G401.6 (cell line): ENCODE results near the gene SNCG.
"Not testable (repeated sequence)": the region's sequence is repeated elsewhere in the genome, so short reads cannot be mapped to it uniquely, and the experiment has no call there.

Experiments
- FAIRE-seq: peaks from 2 replicates; lab custom pipeline; 2012; peaks lifted over from hg19 to GRCh38; lab: Jason Lieb, UNC

Gene SNCG

DNA sequence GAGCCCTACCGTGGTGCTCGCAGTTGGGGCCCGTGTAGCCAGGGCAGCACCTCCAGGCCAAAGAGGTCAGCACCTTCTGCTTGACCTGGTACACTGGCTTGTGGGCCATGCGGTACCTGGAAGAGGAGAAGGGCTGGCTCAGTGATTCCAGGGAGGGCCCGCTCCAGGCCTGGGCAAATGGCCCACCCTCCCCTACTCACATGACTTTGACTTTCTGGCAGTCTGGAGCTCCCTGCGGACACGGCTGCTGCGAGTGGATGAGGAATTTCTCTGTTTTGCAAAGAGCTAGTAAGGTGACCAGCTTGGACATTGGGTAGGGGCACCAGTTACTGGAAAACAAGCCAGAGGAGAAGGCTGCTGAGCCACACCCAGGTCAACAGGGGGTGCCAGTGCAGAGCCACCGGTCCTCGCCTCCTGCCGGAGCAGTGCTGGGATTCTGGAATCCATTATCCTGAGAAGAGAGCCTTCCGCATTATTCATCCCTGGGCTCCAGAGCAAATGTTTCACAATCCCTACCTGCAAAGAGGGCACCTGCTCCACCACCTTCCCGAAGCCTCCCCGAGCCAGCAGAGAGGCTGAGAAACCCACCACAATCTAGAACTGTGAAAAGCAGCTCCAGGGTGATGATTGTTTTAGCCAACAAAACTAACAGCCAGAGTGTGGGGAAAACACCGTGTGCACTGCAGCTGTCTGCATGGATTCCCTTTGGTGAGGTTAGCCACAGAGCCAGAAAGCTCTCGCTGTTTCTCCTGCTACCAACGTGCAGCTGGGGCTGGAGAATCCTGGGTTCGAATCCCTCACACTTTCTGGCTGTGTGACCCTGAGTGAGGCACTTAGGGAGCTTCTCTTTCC, 12.8 kb upstream of the SNCG start:
- FAIRE-seq = no peak

GRCh38 chr10:86946213-86947155, 11.9 kb upstream of the SNCG start:
- FAIRE-seq = no peak

GRCh38 chr10:86947806-86948205, 10.6 kb upstream of the SNCG start:
- FAIRE-seq = not testable (repeated sequence)

GRCh38 chr10:86950349-86950748, 8.1 kb upstream of the SNCG start:
- FAIRE-seq = no peak

GRCh38 chr10:86951184-86951761, 7.1 kb upstream of the SNCG start:
- no peak for FAIRE-seq

- no peak for FAIRE-seq
Measured at GRCh38 chr10:86952106-86952505, 6.3 kb upstream of the SNCG start.

GRCh38 chr10:86952697-86953096, 5.7 kb upstream of the SNCG start:
- not testable (repeated sequence) for FAIRE-seq

GRCh38 chr10:86953747-86954680, 4.4 kb upstream of the SNCG start:
- peak; percentile 90 for FAIRE-seq

- FAIRE-seq = no peak
Measured at GRCh38 chr10:86954681-86955500, 3.5 kb upstream of the SNCG start.

DNA sequence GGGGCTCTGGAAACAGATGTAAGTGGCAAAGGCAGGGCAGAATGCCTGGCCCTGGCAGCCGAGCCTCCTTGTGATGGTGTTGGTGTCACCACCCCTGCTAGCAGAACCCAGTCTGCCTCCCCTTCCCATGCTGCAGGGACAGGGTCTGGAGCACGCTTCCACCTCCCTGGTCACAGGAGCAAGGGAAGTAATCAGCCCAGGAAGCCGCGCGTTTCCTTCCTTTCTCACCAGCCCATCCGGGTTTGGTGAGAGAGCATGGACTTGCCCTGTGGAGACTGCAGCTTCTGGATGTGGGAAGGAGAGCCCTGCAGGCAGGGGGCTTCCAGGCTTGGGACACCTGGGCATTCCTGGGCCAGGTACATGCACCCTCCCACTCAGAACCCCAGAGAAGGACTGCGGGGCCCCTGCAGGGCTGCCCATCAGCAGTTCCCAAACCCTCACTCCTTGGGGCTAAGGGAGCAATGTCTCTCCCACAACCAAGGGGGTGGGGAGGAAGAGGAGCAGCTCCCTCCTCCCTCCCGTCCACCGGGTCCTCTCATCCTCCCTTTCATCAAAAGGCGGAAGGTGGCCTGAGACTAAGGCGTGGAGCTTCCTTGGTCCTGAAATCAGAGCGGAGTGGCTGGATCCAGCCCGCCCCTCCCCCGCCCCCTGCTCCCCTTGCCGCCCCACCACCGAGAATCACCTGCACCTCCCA, 2.8 kb upstream of the SNCG start:
- FAIRE-seq = no peak

DNA sequence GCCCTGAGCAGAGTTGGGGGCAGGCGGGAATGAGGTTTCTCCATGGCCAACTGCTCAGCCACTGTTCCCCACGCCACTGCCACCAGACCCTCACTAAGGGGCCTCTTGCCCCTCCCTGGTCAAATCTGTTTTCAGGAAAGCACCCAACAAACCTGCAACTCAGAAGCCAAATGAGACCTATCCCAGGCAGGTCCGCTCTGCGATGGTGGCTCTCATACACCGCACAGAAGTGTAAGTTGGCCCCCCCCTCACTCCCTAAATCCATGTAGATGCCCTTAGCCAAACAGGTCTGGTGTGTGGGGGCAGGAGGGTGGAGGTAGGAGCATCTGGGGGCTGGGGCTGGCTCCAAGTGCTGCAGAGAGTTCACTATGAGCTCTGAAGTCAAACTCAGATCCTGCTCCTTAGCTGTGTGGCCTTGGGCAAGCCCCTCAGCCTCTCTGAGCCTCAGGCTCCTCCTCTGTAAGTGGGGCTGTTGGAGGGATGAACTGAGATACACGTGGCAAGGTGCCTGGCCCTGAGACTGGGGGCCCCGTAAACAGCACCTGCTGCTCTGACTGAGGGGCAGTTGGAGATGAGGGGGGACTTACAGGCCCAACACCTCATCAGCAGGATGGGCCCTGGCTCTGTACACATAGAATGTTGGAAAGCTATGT, 2.1 kb upstream of the SNCG start:
- FAIRE-seq = no peak

- FAIRE-seq = no peak
Measured at GRCh38 chr10:86956848-86957448, 1.5 kb upstream of the SNCG start.

DNA sequence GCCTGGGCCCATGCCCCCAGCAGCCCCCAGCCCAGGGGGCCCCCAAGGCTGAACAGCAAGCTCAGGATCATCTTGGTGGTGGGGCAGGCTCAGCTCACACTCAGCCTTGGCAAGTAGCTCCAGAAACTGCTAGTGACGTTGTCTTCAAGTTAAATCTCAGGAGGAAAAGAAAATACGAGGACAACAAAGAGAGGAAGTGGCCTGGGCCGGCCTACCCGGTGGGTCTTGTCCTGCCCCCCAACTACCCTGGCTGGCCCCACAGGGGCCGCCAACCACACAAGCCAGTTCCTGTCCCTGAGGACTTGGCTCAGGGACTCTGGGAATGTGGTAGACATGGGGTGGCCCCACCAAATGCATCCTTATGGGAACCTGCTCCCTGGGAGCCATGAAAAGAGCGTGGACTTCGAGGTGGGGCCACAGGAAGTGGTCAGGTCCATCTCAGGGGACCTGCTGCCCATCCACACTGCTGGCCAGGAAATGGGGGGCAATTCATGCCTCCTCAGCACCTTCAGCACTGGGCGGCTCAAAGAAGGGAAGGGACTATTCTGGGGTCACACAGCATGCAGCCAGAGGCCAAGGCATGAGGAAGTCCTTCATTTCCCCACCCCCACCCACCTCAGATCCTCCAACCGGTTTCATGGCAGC, 806 bp upstream of the SNCG start, which contains the start of gene MMRN2:
Gene MMRN2 (minus strand): TSS at position 145 of the 645 bp plus-strand sequence. CDS start 74 bp downstream, at position 71.
- no peak for FAIRE-seq

DNA sequence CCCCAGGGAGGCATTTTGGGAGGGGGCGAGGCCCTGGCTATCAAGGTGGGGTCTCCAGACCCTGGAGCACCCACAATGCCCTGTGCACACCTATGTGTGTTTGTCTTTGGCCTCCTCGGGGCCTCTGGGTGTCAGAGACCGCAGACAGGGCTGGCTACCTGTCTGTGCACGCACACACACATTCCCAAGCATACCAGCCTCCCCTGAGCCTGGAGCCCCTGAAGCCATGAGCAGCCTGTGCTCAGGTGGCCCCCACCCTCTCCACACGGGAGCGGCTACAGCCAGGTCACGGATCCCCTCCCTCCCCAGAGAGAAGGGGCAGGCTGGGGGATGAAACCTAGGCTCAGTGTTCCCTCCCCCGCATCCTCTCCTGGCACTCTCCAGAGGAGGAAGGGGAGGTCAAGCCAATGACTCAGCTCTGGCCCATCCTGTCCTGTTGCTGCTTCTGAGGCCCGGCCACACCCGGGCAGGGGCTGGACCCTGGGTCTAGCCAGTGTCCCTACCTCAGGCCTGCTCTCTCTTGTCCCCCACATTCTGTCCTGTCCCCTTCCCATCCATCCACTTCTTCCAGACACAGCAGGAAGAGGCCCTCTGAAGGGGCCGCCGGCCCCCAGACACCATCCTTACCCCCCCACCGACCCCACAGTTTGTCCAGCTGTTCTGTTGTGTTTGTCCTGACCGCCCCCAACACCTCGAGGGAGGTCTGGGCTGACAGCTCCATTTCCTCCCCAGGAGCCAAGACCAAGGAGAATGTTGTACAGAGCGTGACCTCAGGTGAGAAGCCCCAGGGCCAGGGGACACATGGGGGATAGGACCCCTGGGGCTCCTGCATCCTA, 720 bp downstream of the SNCG start:
- no peak for FAIRE-seq

DNA sequence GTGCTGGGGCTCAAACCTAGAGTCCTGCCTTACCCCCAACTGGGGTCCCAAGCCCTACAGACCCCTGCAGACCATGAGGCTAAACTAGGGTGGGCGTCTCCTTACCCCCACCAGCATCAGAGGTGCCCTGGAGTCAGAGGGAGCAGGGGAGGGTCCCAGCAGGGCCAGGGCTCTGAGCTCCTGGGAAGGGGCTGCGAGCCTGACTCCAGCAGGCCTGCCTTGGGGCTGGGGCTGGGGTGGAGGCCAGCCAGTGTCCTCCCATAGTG, 1.3 kb downstream of the SNCG start:
- FAIRE-seq = no peak

DNA sequence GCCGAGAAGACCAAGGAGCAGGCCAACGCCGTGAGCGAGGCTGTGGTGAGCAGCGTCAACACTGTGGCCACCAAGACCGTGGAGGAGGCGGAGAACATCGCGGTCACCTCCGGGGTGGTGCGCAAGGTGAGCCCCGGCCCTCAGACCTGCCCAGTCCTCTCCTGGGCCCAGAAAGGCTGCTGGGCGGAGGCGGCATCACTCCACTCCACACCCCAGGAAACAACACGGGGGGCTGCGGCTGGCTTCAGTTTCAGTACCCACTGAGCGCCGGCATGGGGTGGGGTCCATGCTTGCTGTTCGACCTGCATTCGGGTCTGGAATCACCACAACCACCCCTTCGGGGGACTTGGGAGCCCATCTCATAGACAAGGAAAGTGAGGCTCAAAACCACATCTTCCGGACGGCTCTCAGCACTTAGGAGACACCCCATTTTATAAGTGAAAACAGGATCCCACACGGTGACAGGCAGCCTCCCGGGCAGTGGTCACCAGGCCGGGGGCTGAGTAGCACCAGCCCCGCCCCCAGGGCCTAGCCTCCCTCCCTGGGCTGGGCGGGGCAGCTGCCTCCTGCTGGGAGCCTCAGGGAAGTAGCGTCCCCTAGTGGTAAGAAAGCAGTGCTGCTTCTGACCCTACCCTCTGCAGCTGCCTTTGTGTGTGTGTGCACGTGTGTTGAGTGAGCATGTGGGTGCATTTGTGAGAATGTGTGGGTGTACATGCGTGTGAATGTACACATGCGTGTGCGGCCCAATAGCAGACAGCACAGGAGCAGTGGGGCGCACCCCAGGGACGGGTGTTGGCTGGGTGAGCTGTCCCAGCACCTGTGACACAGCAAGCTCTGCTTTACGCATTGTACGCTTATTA, 1.8 kb downstream of the SNCG start:
- FAIRE-seq = peak; percentile 6
